ENCODE results near the gene TRIM24.

- TF ChIP-seq, protein P1, sequence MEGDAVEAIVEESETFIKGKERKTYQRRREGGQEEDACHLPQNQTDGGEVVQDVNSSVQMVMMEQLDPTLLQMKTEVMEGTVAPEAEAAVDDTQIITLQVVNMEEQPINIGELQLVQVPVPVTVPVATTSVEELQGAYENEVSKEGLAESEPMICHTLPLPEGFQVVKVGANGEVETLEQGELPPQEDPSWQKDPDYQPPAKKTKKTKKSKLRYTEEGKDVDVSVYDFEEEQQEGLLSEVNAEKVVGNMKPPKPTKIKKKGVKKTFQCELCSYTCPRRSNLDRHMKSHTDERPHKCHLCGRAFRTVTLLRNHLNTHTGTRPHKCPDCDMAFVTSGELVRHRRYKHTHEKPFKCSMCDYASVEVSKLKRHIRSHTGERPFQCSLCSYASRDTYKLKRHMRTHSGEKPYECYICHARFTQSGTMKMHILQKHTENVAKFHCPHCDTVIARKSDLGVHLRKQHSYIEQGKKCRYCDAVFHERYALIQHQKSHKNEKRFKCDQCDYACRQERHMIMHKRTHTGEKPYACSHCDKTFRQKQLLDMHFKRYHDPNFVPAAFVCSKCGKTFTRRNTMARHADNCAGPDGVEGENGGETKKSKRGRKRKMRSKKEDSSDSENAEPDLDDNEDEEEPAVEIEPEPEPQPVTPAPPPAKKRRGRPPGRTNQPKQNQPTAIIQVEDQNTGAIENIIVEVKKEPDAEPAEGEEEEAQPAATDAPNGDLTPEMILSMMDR (IDR thresholded peaks at IDR 0.05), result no peak
- TF ChIP-seq EP300 (IDR thresholded peaks at IDR 0.05), result no peak
- TF ChIP-seq POLR2A (IDR thresholded peaks at IDR 0.05), result no peak
- no peak for TF ChIP-seq POLR2AphosphoS5 (IDR thresholded peaks at IDR 0.05)
These were observed 113.7 kb downstream of the TRIM24 start for GRCh38 chr7:138573741-138574140.

Data from gastroesophageal sphincter (tissue), 3 donors.